CD4-positive, CD25-positive, alpha-beta regulatory T cell (primary cell): Measurements from ENCODE around the gene MERTK. TPM values are rescaled to one million over a fixed set of nuclear protein-coding genes. Genes with fewer than 3 reads are reported as not detected.

Source experiments
- ATAC-seq, 2 donors: fragments of 150-1000 bp; cut with Tn5 transposase; one replicate each; pipeline ENCODE4 v1.10.0; 2021; ENCODE audit warnings: low read depth in 2 of 2, moderate number of reproducible peaks in 2 of 2, moderate library complexity in 1 of 2
- DNase-seq, 3 donors: peaks; one replicate each; pipeline versions ENCODE4 v3.0.0 to v3.0.0-alpha.2; 2012 to 2022; ENCODE audit warnings: mixed read lengths in 1 of 3
- H3K27ac ChIP-seq: one replicate; pipeline ENCODE4 v1.7.0; 2013; ENCODE audit warnings: mild to moderate bottlenecking, low read length; ENCODE audit not compliant: insufficient read depth, poor library complexity, severe bottlenecking
- H3K27me3 ChIP-seq: one replicate; pipeline ENCODE4 v1.7.0; 2013; ENCODE audit warnings: low read length; ENCODE audit not compliant: control insufficient read depth, insufficient read depth
- H3K36me3 ChIP-seq: one replicate; pipeline ENCODE4 v1.7.0; 2013; ENCODE audit warnings: mild to moderate bottlenecking, low read length, moderate library complexity; ENCODE audit not compliant: control insufficient read depth, insufficient read depth
- H3K4me1 ChIP-seq: 2 replicates; pipeline ENCODE4 v1.7.0; 2013; ENCODE audit warnings: mild to moderate bottlenecking, low read length; ENCODE audit not compliant: insufficient read depth, control insufficient read depth, poor library complexity, severe bottlenecking
- H3K4me3 ChIP-seq: one replicate; pipeline ENCODE4 v1.7.0; 2013; ENCODE audit warnings: low read depth, mild to moderate bottlenecking, low read length, moderate library complexity
- H3K9me3 ChIP-seq, 2 experiments: 1 replicate in 1 of 2; 2 replicates in 1 of 2; pipeline ENCODE4 v1.7.0; 2013; ENCODE audit warnings: low read length in 2 of 2, mild to moderate bottlenecking in 1 of 2, moderate library complexity in 1 of 2; ENCODE audit not compliant: control insufficient read depth in 2 of 2
- H3K27ac Mint-ChIP-seq, 3 donors: one replicate each; pipeline ENCODE4 v1.8.0; 2020 to 2022; ENCODE audit warnings: mild to moderate bottlenecking in 3 of 3, mixed read lengths in 3 of 3, moderate library complexity in 2 of 3
- H3K27me3 Mint-ChIP-seq: one replicate; pipeline ENCODE4 v1.8.0; 2022; ENCODE audit warnings: mild to moderate bottlenecking, mixed read lengths
- H3K36me3 Mint-ChIP-seq: one replicate; pipeline ENCODE4 v1.8.0; 2020; ENCODE audit warnings: mixed read lengths
- H3K4me1 Mint-ChIP-seq, 4 donors: one replicate each; pipeline ENCODE4 v1.8.0; 2020 to 2022; ENCODE audit warnings: mixed read lengths in 4 of 4, mild to moderate bottlenecking in 1 of 4
- H3K4me3 Mint-ChIP-seq, 4 donors: one replicate each; pipeline ENCODE4 v1.8.0; 2020 to 2022; ENCODE audit warnings: mild to moderate bottlenecking in 4 of 4, mixed read lengths in 4 of 4, moderate library complexity in 3 of 4
- H3K9me3 Mint-ChIP-seq, 7 donors: one replicate each; pipeline ENCODE4 v1.8.0; 2020 to 2022; ENCODE audit warnings: mixed read lengths in 7 of 7, mild to moderate bottlenecking in 3 of 7, moderate library complexity in 2 of 7
- polyA plus RNA-seq, 4 donors: library from polyadenylated mRNA; unstranded; fragments of 300-500 nt; fragmentation: Illumina TruSeq; gene quantifications; one replicate each; pipeline ENCODE4 v1.2.3, GENCODE V29; 2021
- total RNA-seq: library from RNA; stranded (reverse); gene quantifications from one replicate; pipeline ENCODE4 v1.2.3, GENCODE V29; 2022

The MERTK gene
- total and polyA plus RNA-seq, 5 donors from 2014 or later, result 0.20 TPM; not detected in 4

- Mint-ChIP-seq H3K27me3 (peaks cover 20% of the 10 kb centered on the region), H3K9me3 (peaks cover 0 to 2% (median 0%) of the 10 kb centered on the region in 7 donors), H3K4me3 (no peak overlapping the region), H3K4me1 (peaks cover 0 to 16% (median 7%) of the 10 kb centered on the region in 4 donors), H3K36me3 (no peaks in the 10 kb centered on the region), H3K27ac (no peak overlapping the region)
- ATAC-seq (no peak), DNase-seq (no peak)
- Histone ChIP-seq H3K9me3 (no peaks in the 10 kb centered on the region), H3K4me1 (no peaks in the 10 kb centered on the region), H3K36me3 (no peaks in the 10 kb centered on the region), H3K27ac (no peak overlapping the region), H3K4me3 (no peak overlapping the region), H3K27me3 (no peaks in the 10 kb centered on the region)
Observed at GRCh38 chr2:111984213-111984604, 85.8 kb downstream of the MERTK start.

- no peak overlapping the region for H3K27ac ChIP-seq
- no peaks in the 10 kb centered on the region for H3K4me1 ChIP-seq
- H3K9me3 ChIP-seq, result no peaks in the 10 kb centered on the region
- no peak overlapping the region for H3K4me3 ChIP-seq
- DNase-seq (no peak), ATAC-seq (no peak)
- H3K27me3 ChIP-seq, result no peaks in the 10 kb centered on the region
- peaks cover 0 to 16% (median 7%) of the 10 kb centered on the region in 4 donors for H3K4me1 Mint-ChIP-seq
- H3K27me3 Mint-ChIP-seq, result peaks cover 13% of the 10 kb centered on the region
- H3K9me3 Mint-ChIP-seq, result no peaks in the 10 kb centered on the region
- no peaks in the 10 kb centered on the region for H3K36me3 ChIP-seq
- no peak overlapping the region for H3K4me3 Mint-ChIP-seq
- H3K36me3 Mint-ChIP-seq, result no peaks in the 10 kb centered on the region
- H3K27ac Mint-ChIP-seq, result no peak overlapping the region
Observed at GRCh38 chr2:111985514-111985913, 87.1 kb downstream of the MERTK start.

DNA sequence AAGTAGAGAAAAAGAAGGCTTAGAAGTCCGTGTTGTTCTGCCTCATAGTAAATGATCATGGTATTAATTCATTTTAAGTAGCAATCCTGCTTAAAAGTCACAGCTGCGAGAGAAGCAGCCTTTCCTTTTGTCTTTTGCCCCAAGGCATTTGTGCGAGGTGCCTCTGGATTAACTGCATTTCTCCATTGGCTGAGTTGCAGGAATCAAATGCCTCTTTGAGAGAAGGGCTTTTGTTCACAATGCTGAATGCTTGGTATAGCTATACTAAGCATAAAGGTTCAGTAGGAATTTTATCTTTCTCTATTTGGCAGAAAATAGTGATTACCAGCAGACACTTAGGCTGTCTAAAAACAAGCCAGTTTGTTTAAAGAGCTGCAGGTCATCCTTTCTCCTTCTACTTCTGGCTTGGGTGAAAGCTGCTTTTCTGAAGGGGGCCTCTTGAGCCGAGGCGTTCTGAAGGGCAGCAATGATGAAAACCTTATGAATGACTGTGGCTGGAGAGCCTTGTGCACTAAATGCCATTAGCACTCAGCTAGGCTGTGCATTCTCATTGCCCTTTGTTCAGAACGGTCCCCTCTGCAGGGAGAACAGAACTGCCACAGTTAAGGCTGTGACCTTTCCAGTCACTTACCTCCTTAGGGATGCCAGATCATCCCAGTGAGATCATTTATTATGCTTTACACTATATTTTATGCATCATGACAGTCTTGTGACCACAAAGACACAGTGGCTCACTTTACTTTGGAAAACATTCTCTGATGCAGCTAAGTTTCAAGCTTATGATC is 87.9 kb downstream of the MERTK start:
- no peaks in the 10 kb centered on the region for H3K36me3 Mint-ChIP-seq
- H3K27ac ChIP-seq, result no peak overlapping the region
- peaks cover 0 to 16% (median 7%) of the 10 kb centered on the region in 4 donors for H3K4me1 Mint-ChIP-seq
- no peak overlapping the region for H3K4me3 Mint-ChIP-seq
- no peaks in the 10 kb centered on the region for H3K27me3 ChIP-seq
- no peak for ATAC-seq
- H3K9me3 Mint-ChIP-seq, result no peaks in the 10 kb centered on the region
- DNase-seq, result no peak
- no peak overlapping the region for H3K4me3 ChIP-seq
- no peaks in the 10 kb centered on the region for H3K4me1 ChIP-seq
- peaks cover 13% of the 10 kb centered on the region for H3K27me3 Mint-ChIP-seq
- H3K9me3 ChIP-seq, result no peaks in the 10 kb centered on the region
- H3K36me3 ChIP-seq, result no peaks in the 10 kb centered on the region
- H3K27ac Mint-ChIP-seq, result no peak overlapping the region

DNA sequence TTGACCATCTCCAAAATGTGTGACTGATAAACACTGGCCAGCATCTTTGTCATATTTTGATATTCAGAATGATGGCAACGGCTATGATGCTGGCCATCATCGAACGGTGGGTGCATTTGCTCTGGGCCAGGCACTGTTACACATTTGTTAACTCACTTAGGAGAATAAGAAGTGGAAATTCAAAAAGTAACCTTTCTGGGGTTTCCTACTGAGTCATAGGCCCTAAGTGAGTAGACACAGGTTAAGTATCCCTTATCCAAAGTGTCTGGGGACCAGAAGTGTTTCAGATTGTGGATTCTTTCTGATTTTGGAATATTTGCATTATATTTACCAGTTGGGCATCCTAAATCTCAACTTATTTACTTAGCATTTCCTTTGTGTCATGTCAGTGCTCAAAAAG is 92.0 kb downstream of the MERTK start:
- DNase-seq (no peak), ATAC-seq (no peak)
- Mint-ChIP-seq H3K36me3 (no peaks in the 10 kb centered on the region), H3K9me3 (peaks cover 0 to 2% (median 0%) of the 10 kb centered on the region in 7 donors), H3K27me3 (peaks cover 12% of the 10 kb centered on the region), H3K4me3 (no peak overlapping the region), H3K4me1 (no peaks in the 10 kb centered on the region), H3K27ac (no peak overlapping the region)
- no peak overlapping the region for H3K27ac ChIP-seq
- no peaks in the 10 kb centered on the region for H3K27me3 ChIP-seq
- H3K9me3 ChIP-seq, result no peaks in the 10 kb centered on the region
- no peaks in the 10 kb centered on the region for H3K36me3 ChIP-seq
- H3K4me3 ChIP-seq, result no peak overlapping the region
- no peaks in the 10 kb centered on the region for H3K4me1 ChIP-seq

- Mint-ChIP-seq H3K4me3 (no peak overlapping the region), H3K27ac (no peak overlapping the region), H3K9me3 (peaks cover 0 to 2% (median 0%) of the 10 kb centered on the region in 7 donors), H3K36me3 (no peaks in the 10 kb centered on the region), H3K27me3 (peaks cover 12% of the 10 kb centered on the region), H3K4me1 (no peaks in the 10 kb centered on the region)
- no peaks in the 10 kb centered on the region for H3K4me1 ChIP-seq
- H3K9me3 ChIP-seq, result no peaks in the 10 kb centered on the region
- no peak overlapping the region for H3K27ac ChIP-seq
- no peak overlapping the region for H3K4me3 ChIP-seq
- H3K36me3 ChIP-seq, result no peaks in the 10 kb centered on the region
- H3K27me3 ChIP-seq, result no peaks in the 10 kb centered on the region
- DNase-seq, result no peak
- ATAC-seq, result no peak
Observed at GRCh38 chr2:111990856-111991255, 92.4 kb downstream of the MERTK start.

GRCh38 chr2:111994042-111994441 is 95.6 kb downstream of the MERTK start:
- ATAC-seq (no peak), DNase-seq (no peak)
- Mint-ChIP-seq H3K4me1 (no peaks in the 10 kb centered on the region), H3K27ac (no peak overlapping the region), H3K9me3 (peaks cover 0 to 3% (median 0%) of the 10 kb centered on the region in 7 donors), H3K36me3 (no peaks in the 10 kb centered on the region), H3K4me3 (no peak overlapping the region), H3K27me3 (peaks cover 4% of the 10 kb centered on the region)
- no peaks in the 10 kb centered on the region for H3K36me3 ChIP-seq
- H3K4me1 ChIP-seq, result no peaks in the 10 kb centered on the region
- H3K27ac ChIP-seq, result no peak overlapping the region
- no peaks in the 10 kb centered on the region for H3K27me3 ChIP-seq
- H3K9me3 ChIP-seq, result no peaks in the 10 kb centered on the region
- H3K4me3 ChIP-seq, result no peak overlapping the region

GRCh38 chr2:111995148-111995547 is 96.7 kb downstream of the MERTK start:
- peaks cover 4% of the 10 kb centered on the region for H3K27me3 Mint-ChIP-seq
- H3K36me3 Mint-ChIP-seq, result no peaks in the 10 kb centered on the region
- Histone ChIP-seq H3K4me1 (no peaks in the 10 kb centered on the region), H3K27me3 (no peaks in the 10 kb centered on the region), H3K36me3 (no peaks in the 10 kb centered on the region), H3K27ac (no peak overlapping the region), H3K4me3 (no peak overlapping the region), H3K9me3 (no peaks in the 10 kb centered on the region)
- ATAC-seq (no peak), DNase-seq (no peak)
- H3K4me3 Mint-ChIP-seq, result no peak overlapping the region
- no peak overlapping the region for H3K27ac Mint-ChIP-seq
- peaks cover 0 to 3% (median 0%) of the 10 kb centered on the region in 7 donors for H3K9me3 Mint-ChIP-seq
- H3K4me1 Mint-ChIP-seq, result no peaks in the 10 kb centered on the region

DNA sequence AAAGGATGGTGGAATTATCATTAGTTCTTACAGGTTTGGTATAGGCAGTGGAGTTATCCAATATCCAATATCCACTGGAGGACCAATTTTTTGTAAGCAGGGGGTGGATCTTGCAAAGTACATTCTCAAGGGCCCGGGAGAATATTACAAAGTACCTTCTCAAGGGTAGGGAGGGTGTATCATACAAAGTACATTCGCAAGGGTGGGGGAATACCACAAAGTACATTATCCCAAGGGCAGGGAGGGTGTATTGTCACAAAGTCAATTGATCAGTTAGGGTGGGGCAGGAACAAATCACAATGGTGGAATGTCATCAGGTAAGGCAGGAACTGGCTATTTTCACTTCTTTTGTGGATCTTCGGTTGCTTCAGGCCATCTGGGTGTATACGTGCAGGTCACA is 101.4 kb downstream of the MERTK start:
- H3K27ac ChIP-seq, result no peak overlapping the region
- no peaks in the 10 kb centered on the region for H3K4me1 Mint-ChIP-seq
- H3K27me3 Mint-ChIP-seq, result peaks cover 6% of the 10 kb centered on the region

More for the DNA sequence above, 101.4 kb downstream of the MERTK start:
- H3K9me3 Mint-ChIP-seq, result peaks cover 0 to 3% (median 0%) of the 10 kb centered on the region in 7 donors
- ATAC-seq (no peak), DNase-seq (no peak)
- H3K36me3 Mint-ChIP-seq, result no peaks in the 10 kb centered on the region
- Histone ChIP-seq H3K27me3 (no peaks in the 10 kb centered on the region), H3K4me1 (no peaks in the 10 kb centered on the region), H3K36me3 (no peaks in the 10 kb centered on the region), H3K9me3 (no peaks in the 10 kb centered on the region), H3K4me3 (no peak overlapping the region)
- H3K27ac Mint-ChIP-seq, result no peak overlapping the region
- no peak overlapping the region for H3K4me3 Mint-ChIP-seq
